HUES6 (cell line): ENCODE results near the gene SND1.
A peak's percentile ranks its signal among the peaks of the same experiment; 100 is the strongest.

Experiments used
- H3K27ac ChIP-seq: 2 replicates; pipeline ENCODE4 v1.7.0; 2013; ENCODE audit warnings: low read depth, mild to moderate bottlenecking, low read length, inconsistent platforms
- H3K27me3 ChIP-seq: 2 replicates; pipeline ENCODE4 v1.6.1; 2013; ENCODE audit warnings: low read length; ENCODE audit not compliant: control insufficient read depth, insufficient read depth
- H3K36me3 ChIP-seq: 2 replicates; pipeline ENCODE4 v1.6.1; 2013; ENCODE audit warnings: low read length; ENCODE audit not compliant: control insufficient read depth, insufficient read depth
- H3K4me1 ChIP-seq: 2 replicates; pipeline ENCODE4 v1.6.1; 2013; ENCODE audit warnings: low read length; ENCODE audit not compliant: control insufficient read depth, insufficient read depth
- H3K4me3 ChIP-seq: 2 replicates; pipeline ENCODE4 v1.5.1; 2013; ENCODE audit warnings: low read depth, low read length
- H3K9ac ChIP-seq: one replicate; pipeline ENCODE4 v1.6.1; 2013; ENCODE audit warnings: mild to moderate bottlenecking, low read length
- H3K9me3 ChIP-seq: 2 replicates; pipeline ENCODE4 v1.6.1; 2013; ENCODE audit warnings: low read depth, low read length; ENCODE audit not compliant: control insufficient read depth, insufficient read depth

Gene SND1

DNA sequence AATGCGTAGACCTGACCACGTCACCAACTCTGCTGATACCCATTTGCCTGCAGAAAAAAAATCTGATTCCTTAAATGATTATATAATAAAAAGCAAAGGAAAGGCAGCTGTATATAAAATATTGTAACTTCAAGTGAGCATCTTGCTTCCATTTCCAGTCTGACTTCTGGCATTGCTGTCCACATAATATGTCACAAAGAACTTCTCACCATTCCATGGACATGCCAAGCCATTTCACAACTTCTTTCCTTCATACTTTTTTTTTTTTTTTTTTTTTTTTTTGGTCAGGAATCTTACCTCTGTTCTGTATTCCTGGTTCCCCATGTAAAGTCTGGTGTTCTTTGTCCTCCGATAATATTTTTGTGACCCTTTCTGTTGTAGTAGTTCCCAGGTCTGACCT is 165.5 kb downstream of the SND1 start:
- H3K27ac ChIP-seq, result no peak overlapping the region
- H3K4me3 ChIP-seq, result no peak overlapping the region
- H3K4me1 ChIP-seq, result peaks cover 57% of the 10 kb centered on the region
- no peaks in the 10 kb centered on the region for H3K27me3 ChIP-seq
- H3K36me3 ChIP-seq, result no peaks in the 10 kb centered on the region
- H3K9me3 ChIP-seq, result no peaks in the 10 kb centered on the region
- H3K9ac ChIP-seq, result no peak overlapping the region

DNA sequence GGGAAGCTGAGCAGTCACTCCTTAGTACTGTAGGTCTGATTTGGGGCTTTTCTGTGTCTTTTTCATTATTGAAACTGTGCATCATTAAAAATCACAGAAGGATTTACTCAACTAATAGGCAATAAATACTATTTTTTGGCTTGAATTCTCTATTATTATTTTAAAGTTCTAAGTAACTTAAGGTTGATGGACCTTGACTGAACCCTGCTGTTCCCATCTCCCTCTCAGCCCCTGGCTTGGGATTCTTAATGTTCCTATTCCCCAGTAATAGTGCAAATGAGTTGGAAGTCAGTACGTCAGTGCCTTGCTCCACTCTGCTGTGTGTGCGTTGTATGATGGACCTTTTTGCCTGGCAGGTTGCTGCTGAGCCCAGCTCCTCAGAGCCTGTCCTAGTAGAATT is 166.3 kb downstream of the SND1 start:
- Histone ChIP-seq H3K27me3 (no peaks in the 10 kb centered on the region), H3K36me3 (no peaks in the 10 kb centered on the region), H3K9me3 (no peaks in the 10 kb centered on the region), H3K4me3 (no peak overlapping the region), H3K9ac (no peak overlapping the region), H3K4me1 (peaks cover 58% of the 10 kb centered on the region), H3K27ac (no peak overlapping the region)

DNA sequence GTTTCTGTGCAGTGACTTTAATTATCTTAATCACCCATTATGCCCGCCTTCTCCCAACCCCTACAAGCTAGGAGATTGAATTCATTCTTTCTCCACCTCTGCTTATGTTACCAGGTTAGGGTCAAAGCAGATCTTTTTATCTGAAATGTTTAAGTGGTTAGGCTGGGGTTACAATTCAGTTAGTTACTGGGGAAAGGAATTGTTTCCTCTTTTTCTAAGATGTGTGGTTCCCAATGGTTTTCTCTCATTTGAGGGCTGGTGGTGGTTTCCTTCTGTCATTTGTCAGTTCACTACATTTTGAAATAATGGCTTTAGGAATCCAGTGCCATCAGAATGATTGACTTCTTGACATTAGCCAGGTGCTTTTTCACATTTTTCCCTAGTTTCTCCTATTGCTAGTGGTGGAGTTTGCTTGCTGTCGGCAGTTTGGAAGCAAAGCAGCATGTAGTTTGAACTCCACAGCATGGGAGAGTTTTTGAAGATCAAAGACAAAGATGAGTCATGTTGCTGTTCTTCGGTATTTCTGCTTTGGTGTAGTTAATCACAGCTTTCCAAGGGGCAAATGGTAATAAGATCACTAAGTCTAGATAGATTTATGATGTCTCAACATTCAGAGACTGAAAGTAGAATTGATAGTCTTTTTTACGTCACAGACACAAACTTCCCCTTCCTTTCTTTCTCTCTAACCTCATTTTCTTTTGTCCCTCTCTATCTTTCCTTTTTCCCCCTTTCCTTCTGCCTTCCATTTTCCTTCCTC is 168.2 kb downstream of the SND1 start:
- H3K27me3 ChIP-seq, result no peaks in the 10 kb centered on the region
- no peaks in the 10 kb centered on the region for H3K36me3 ChIP-seq
- H3K27ac ChIP-seq, result peak overlapping the region; percentile 41; the same call in 1 of the 2 replicates
- H3K4me3 ChIP-seq, result no peak overlapping the region
- peaks cover 51% of the 10 kb centered on the region for H3K4me1 ChIP-seq
- no peaks in the 10 kb centered on the region for H3K9me3 ChIP-seq
- H3K9ac ChIP-seq, result peak overlapping the region; percentile 26

GRCh38 chr7:127820732-127821085 is 168.7 kb downstream of the SND1 start:
- no peaks in the 10 kb centered on the region for H3K27me3 ChIP-seq
- H3K9ac ChIP-seq, result peak overlapping the region; percentile 26
- no peak overlapping the region for H3K4me3 ChIP-seq
- peaks cover 48% of the 10 kb centered on the region for H3K4me1 ChIP-seq
- peak overlapping the region; percentile 15; the same call in 1 of the 2 replicates for H3K27ac ChIP-seq
- H3K9me3 ChIP-seq, result no peaks in the 10 kb centered on the region
- H3K36me3 ChIP-seq, result no peaks in the 10 kb centered on the region

DNA sequence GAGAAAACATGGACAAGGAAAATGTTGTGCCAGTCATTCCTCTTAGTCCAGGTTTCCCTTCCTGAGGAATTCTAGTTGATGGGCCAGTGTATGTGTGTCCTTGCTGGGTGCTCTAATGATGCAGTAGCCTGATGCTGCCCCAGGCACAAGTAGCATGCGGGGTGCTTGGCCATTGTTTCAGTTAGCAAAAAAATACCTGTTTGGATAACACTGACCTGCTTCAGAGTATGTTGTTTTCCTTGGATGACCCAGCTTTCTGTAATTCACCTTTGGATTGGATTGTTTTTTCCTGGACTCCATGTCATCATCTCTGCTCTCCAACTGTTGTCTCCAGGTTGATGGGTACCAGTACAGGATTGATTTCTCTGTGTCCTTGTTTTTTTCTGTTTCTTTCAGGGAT is 169.2 kb downstream of the SND1 start:
- H3K9me3 ChIP-seq, result no peaks in the 10 kb centered on the region
- H3K27ac ChIP-seq, result no peak overlapping the region; the same call in 1 of the 2 replicates
- H3K36me3 ChIP-seq, result no peaks in the 10 kb centered on the region
- H3K4me3 ChIP-seq, result no peak overlapping the region
- peak overlapping the region; percentile 26 for H3K9ac ChIP-seq
- H3K27me3 ChIP-seq, result no peaks in the 10 kb centered on the region
- peaks cover 43% of the 10 kb centered on the region for H3K4me1 ChIP-seq

DNA sequence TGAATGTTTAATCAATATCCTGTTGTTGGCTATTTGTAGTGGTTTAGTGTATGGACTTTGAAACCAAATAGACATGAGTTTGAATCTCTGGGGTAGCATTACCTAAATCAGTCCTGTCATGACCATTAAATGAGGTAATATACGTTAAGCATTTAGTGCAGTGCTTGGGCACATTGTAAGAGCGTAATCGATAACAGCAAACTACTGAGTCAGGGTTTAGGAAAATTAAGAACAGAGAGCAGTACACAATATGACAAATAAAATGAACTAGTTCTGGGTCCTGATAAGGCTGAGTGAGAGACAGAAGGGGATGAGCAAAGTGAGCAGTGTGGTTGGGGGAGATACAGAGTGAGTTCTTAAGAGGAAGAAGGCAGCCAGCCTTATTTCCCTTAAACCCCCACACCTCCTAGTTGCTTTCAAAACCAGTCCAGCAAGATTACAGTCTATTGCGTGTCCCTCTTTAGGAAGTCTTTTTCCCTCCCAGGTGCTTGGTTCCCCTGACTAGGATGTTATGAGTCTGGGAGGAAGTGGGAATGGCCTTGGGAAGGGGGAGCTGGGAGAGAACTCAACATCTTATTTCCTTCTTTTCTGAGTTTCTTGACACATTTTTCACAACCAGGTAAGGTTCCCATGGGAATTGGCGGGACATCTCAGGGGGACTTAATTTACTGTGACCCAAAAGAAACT is 171.0 kb downstream of the SND1 start:
- no peak overlapping the region for H3K27ac ChIP-seq
- H3K9me3 ChIP-seq, result no peaks in the 10 kb centered on the region
- H3K27me3 ChIP-seq, result no peaks in the 10 kb centered on the region
- no peak overlapping the region for H3K4me3 ChIP-seq
- H3K4me1 ChIP-seq, result peaks cover 42% of the 10 kb centered on the region
- no peak overlapping the region for H3K9ac ChIP-seq
- H3K36me3 ChIP-seq, result no peaks in the 10 kb centered on the region

GRCh38 chr7:127824682-127825081 is 172.7 kb downstream of the SND1 start:
- Histone ChIP-seq H3K36me3 (no peaks in the 10 kb centered on the region), H3K9me3 (no peaks in the 10 kb centered on the region), H3K27me3 (no peaks in the 10 kb centered on the region), H3K9ac (no peak overlapping the region), H3K27ac (no peak overlapping the region), H3K4me1 (peaks cover 36% of the 10 kb centered on the region), H3K4me3 (no peak overlapping the region)

- Histone ChIP-seq H3K27me3 (no peaks in the 10 kb centered on the region), H3K27ac (no peak overlapping the region), H3K36me3 (no peaks in the 10 kb centered on the region), H3K4me1 (0 out of 2 replicates have a peak, but pooled peaks cover 4% of the 10 kb centered on the region), H3K4me3 (no peak overlapping the region), H3K9ac (no peak overlapping the region), H3K9me3 (no peaks in the 10 kb centered on the region)
Observed at GRCh38 chr7:127828843-127829500, 177.0 kb downstream of the SND1 start.

GRCh38 chr7:127831318-127832219 is 179.6 kb downstream of the SND1 start:
- H3K4me3 ChIP-seq, result no peak overlapping the region

DNA sequence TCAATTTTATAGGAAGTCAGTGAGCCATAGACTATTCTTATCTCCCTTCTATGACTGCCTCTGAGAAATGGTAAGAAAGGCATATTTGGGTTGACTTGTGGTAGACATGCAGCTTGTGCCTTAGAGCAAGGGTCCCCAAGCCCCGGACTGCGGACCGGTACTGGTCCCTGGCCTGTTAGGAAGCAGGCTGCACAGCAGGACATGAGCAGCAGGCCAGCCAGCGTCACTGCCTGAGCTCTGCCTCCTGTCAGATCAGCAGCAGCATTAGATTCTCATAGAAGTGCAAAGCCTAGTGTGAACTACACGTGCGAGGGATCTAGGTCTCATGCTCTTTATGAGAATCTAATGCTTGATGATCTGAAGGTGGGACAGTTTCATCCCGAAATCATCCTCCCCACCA is 180.6 kb downstream of the SND1 start:
- Histone ChIP-seq H3K27ac (no peak overlapping the region), H3K4me1 (0 out of 2 replicates have a peak, but pooled peaks cover 4% of the 10 kb centered on the region), H3K36me3 (peaks cover 2% of the 10 kb centered on the region; the same call in 1 of the 2 replicates), H3K9me3 (peaks cover 6% of the 10 kb centered on the region), H3K27me3 (no peaks in the 10 kb centered on the region), H3K4me3 (no peak overlapping the region), H3K9ac (no peak overlapping the region)

More at GRCh38 chr7:127831318-127832219, 179.6 kb downstream of the SND1 start:
- Histone ChIP-seq H3K4me1 (0 out of 2 replicates have a peak, but pooled peaks cover 4% of the 10 kb centered on the region), H3K27ac (no peak overlapping the region), H3K27me3 (no peaks in the 10 kb centered on the region), H3K9ac (no peak overlapping the region), H3K36me3 (no peaks in the 10 kb centered on the region), H3K9me3 (no peaks in the 10 kb centered on the region; the same call in 1 of the 2 replicates)
